A673 (cell line): Measurements from ENCODE around the gene HNF4A. TPM values are rescaled to one million over a fixed set of nuclear protein-coding genes. Genes with fewer than 3 reads are reported as not detected.
A peak's percentile ranks its signal among the peaks of the same experiment; 100 is the strongest.

Source experiments
- BruUV-seq: library from RNA; stranded (reverse); fragments of 400-500 nt; replicated peaks from 2 replicates; lab custom pipeline; 2021; lab: Mats Ljungman, UMichigan
- CTCF ChIA-PET: fragments of 300-600 bp; sonication (Branson Sonifier 250); formaldehyde crosslinking; loops from one replicate; lab custom pipeline; 2022; ENCODE audit warnings: antibody characterized with exemption; lab: Charles Lee
- POLR2A ChIA-PET: fragments of 300-600 bp; sonication (Branson Sonifier 250); formaldehyde crosslinking; loops from one replicate; lab custom pipeline; 2022; ENCODE audit warnings: antibody characterized with exemption; ENCODE audit not compliant: low non-redundant PET; lab: Charles Lee
- DNase-seq: peaks from one replicate; pipeline ENCODE4 v3.0.0-alpha.2; 2015; ENCODE audit warnings: low spot score
- H3K27ac ChIP-seq: fragments of 200-600 bp; sonication (generic); 2 replicates; pipeline ENCODE4 v1.5.1; 2016; ENCODE audit warnings: mixed run types, low read depth, mild to moderate bottlenecking, mixed read lengths, antibody characterized with exemption, low read length; ENCODE audit not compliant: poor library complexity, severe bottlenecking
- H3K27me3 ChIP-seq: fragments of 200-600 bp; sonication (generic); replicated peaks from 2 replicates; pipeline ENCODE4 v1.6.1; 2017; ENCODE audit warnings: mixed run types, low read depth, mild to moderate bottlenecking, mixed read lengths, antibody characterized with exemption, low read length; ENCODE audit not compliant: insufficient read depth, poor library complexity
- H3K36me3 ChIP-seq: fragments of 200-600 bp; sonication (generic); 2 replicates; pipeline ENCODE4 v1.6.1; 2016; ENCODE audit warnings: mixed run types, mild to moderate bottlenecking, mixed read lengths, antibody characterized with exemption, low read length; ENCODE audit not compliant: insufficient read depth, poor library complexity, severe bottlenecking
- H3K4me1 ChIP-seq: fragments of 200-600 bp; sonication (generic); 2 replicates; pipeline ENCODE4 v1.6.1; 2017; ENCODE audit warnings: mixed run types, mild to moderate bottlenecking, mixed read lengths, antibody characterized with exemption, low read length; ENCODE audit not compliant: insufficient read depth, poor library complexity, severe bottlenecking
- H3K4me3 ChIP-seq: fragments of 200-600 bp; sonication (generic); 2 replicates; pipeline ENCODE4 v1.5.1; 2016; ENCODE audit warnings: low read depth, mixed run types, mild to moderate bottlenecking, mixed read lengths, low read length; ENCODE audit not compliant: poor library complexity, severe bottlenecking
- H3K9me3 ChIP-seq: fragments of 200-600 bp; sonication (generic); 2 replicates; pipeline ENCODE4 v1.6.1; 2016; ENCODE audit warnings: mixed run types, low read depth, mild to moderate bottlenecking, mixed read lengths, antibody characterized with exemption, low read length; ENCODE audit not compliant: poor library complexity, severe bottlenecking
- CTCF ChIP-seq: fragments of 300-800, 200-600 bp; sonication (generic); conservative IDR thresholded peaks from 2 replicates; pipeline ENCODE4 v1.5.1; 2017; ENCODE audit warnings: low read depth, mild to moderate bottlenecking, antibody characterized with exemption, low read length, moderate library complexity, mixed read lengths
- EZH2 ChIP-seq: fragments of 200-600 bp; sonication (generic); IDR thresholded peaks from 2 replicates; pipeline ENCODE4 v1.6.1; 2017; ENCODE audit warnings: borderline replicate concordance, low read depth, mild to moderate bottlenecking, mixed read lengths, antibody characterized with exemption, low read length; ENCODE audit not compliant: poor library complexity, severe bottlenecking
- intact Hi-C: fragments of 100-400 bp; cut with micrococcal nuclease; formaldehyde crosslinking; loops from one replicate; pipeline ENCODE4 v1.10.0; 2022; ENCODE audit not compliant: unreplicated experiment
- total RNA-seq: library from RNA; stranded (reverse); gene quantifications from 2 replicates; pipeline ENCODE4 v1.2.3, GENCODE V29; 2021

HNF4A gene
- total RNA-seq, 1 experiment from 2014 or later = not detected

GRCh38 chr20:44388466-44389023 is 33.0 kb downstream of the HNF4A start:
- BruUV-seq = no TSS peak
- DNase-seq = peak; percentile 89
- TF ChIP-seq EZH2 (no peak), CTCF (peak; percentile 84)
- Histone ChIP-seq H3K36me3 (no peaks in the 10 kb centered on the region), H3K27ac (no peak overlapping the region), H3K9me3 (no peaks in the 10 kb centered on the region), H3K4me1 (no peaks in the 10 kb centered on the region), H3K4me3 (no peak overlapping the region), H3K27me3 (no peaks in the 10 kb centered on the region)
- intact Hi-C loops = loop anchor here (2.0 to 5.0 kb wide), 3 partner anchors 72 to 344 kb away; no protein-coding TSS in a partner anchor
- ChIA-PET CTCF (interaction anchor here (0.6 to 0.8 kb wide), 2 partner anchors 79 to 222 kb away, joined by 7 to 16 read pairs; no protein-coding TSS in a partner anchor), POLR2A (no interaction called here)

- BruUV-seq = no TSS peak
- no peaks in the 10 kb centered on the region for H3K36me3 ChIP-seq
- no peak overlapping the region for H3K4me3 ChIP-seq
- ChIA-PET CTCF (interaction anchor here (0.5 kb wide), 1 partner anchor 9 kb away, joined by 4 read pairs; no protein-coding TSS in a partner anchor), POLR2A (no interaction called here)
- TF ChIP-seq CTCF (no peak), EZH2 (no peak)
- no peaks in the 10 kb centered on the region for H3K9me3 ChIP-seq
- no peak for DNase-seq
- no peaks in the 10 kb centered on the region for H3K4me1 ChIP-seq
- intact Hi-C loops = loop anchor here (2.0 to 5.0 kb wide), 3 partner anchors 71 to 342 kb away; no protein-coding TSS in a partner anchor
- H3K27ac ChIP-seq = no peak overlapping the region
- no peaks in the 10 kb centered on the region for H3K27me3 ChIP-seq
Observed at GRCh38 chr20:44389871-44390270, 34.4 kb downstream of the HNF4A start.

GRCh38 chr20:44390280-44390679 is 34.8 kb downstream of the HNF4A start:
- POLR2A ChIA-PET = no interaction called here

More at GRCh38 chr20:44390280-44390679, 34.8 kb downstream of the HNF4A start:
- DNase-seq = no peak
- Histone ChIP-seq H3K4me1 (no peaks in the 10 kb centered on the region), H3K36me3 (no peaks in the 10 kb centered on the region), H3K27ac (no peak overlapping the region), H3K27me3 (peaks cover under 1% of the 10 kb centered on the region), H3K4me3 (no peak overlapping the region), H3K9me3 (no peaks in the 10 kb centered on the region)
- CTCF ChIA-PET = no interaction called here
- intact Hi-C loops = no loop called here
- TF ChIP-seq CTCF (no peak), EZH2 (no peak)
- BruUV-seq = no TSS peak
